HG03060 (cell line): Measurements from ENCODE around the gene NBPF4.
"Not testable (repeated sequence)": the region's sequence is repeated elsewhere in the genome, so short reads cannot be mapped to it uniquely, and the experiment has no call there.

Source experiments
- ATAC-seq: cut with Tn5 transposase; IDR thresholded peaks from one replicate; pipeline ENCODE4 v1.9.1; 2021; ENCODE audit warnings: low read depth, moderate number of reproducible peaks; ENCODE audit not compliant: unreplicated experiment

NBPF4 gene

DNA sequence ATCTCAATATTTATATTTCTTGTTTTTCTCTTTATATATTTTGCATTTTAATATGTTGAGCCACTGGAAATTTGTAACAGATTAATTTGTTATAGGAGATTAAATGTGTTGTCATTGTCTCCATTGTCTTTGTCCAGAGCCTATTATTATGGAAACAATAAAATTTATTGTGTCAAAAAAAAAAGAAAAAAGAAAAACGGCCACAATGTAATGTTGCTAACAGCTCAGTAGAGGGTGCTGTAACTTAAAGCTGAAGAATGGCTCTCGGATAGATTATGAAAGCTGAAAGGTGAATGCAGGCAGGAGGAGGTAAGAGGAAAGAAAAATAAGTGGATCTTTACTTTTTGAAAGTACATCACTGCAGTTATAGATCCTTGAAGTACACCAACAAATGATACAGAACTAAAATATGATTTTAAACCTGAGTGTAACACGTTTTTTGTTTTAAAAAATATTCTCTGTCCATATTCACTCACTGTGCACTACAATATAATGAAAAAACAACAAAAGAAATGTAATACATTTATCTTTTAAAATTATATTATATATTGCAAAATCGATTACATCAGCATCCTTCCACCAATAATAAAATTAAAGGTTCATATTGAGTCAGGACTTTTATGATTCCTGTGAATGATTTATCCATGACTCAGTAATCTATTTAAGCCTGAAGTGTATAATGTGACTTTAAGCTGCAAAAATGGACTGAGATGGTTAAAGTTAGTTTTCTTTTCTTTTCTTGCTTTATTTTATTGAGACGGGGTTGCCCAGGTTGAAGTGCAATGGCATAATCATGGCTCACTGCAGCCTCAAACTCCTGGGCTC, 29.0 kb downstream of the NBPF4 start:
- ATAC-seq, result peak; percentile 74

DNA sequence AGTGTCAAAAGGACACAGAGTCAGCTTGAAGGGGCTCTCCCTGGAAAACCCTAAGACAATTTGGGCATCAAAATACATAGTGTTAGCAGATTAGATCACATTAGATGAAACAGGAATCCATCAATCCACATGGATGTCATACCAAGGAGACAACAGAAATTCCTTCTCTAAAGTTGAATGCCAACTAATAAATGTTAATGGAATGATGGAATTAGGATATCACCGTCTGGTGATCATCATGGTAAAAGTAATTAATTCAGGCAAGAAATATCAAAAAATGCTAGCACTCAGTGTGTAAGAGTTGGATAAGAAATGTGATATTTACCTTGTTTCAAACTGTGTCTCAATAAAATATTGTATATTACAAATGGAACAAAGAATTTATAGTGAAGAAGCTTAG, 32.9 kb downstream of the NBPF4 start:
- no peak for ATAC-seq

DNA sequence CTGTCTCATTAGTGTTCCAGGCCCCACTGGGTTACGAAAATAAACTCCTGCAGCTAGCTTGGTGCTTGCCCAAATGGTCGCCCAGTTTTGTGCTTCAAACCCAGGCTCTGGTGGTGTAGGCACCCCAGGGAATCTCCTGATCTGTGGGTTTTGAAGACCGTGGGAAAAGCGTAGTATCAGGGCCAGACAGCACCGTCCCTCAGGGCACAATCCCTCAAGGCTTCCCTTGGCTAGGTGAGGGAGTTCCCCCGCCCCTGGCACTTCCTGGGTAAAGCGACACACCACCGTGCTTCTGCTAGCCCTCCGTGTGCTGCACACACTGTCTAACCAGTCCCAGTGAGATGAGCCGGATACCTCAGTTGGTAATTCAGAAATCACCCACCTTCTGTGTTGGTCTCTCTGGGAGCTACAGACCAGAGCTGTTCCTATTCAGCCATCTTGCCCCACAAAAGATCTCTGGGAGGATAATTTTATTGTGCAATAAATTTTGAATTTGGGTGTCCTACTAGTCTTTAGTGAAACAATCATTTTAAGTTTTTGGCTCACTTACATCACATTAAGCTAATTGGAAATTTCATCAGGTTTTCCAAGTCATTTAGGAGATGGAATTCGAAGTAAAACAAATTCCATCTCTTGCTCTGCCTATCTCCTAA, 34.3 kb downstream of the NBPF4 start:
- no peak for ATAC-seq

DNA sequence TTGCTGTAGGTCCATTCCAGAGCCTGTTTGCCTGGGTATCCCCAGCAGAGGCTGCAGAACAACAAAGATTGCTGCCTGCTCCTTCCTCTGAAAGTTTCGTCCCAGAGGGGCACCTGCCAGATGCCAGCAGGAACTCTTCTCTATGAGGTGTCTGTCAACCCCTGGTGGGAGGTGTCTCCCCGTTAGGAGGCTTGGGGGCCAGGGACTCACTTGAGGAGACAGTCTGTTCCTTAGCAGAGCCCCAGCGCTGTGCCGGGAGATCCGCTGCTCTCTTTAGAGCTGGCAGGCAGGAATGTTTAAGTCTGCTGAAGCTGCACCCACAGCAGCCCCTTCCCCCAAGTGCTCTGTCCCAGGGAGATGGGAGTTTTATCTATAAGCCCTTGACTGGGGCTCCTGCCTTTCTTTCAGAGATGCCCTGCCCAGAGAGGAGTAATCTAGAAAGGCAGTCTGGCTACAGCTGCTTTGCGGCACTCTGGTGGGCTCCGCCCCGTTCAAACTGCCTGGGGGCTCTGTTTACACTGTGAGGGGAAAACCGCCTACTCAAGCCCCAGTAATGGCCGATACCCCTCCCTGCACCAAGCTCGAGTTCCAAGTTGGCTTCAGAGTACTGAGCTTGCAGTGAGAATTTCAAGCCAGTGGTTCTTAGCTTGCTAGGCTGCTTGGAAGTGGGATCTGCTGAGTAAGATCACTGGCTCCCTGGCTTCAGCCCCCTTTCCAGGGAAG, 35.0 kb downstream of the NBPF4 start:
- no peak for ATAC-seq

DNA sequence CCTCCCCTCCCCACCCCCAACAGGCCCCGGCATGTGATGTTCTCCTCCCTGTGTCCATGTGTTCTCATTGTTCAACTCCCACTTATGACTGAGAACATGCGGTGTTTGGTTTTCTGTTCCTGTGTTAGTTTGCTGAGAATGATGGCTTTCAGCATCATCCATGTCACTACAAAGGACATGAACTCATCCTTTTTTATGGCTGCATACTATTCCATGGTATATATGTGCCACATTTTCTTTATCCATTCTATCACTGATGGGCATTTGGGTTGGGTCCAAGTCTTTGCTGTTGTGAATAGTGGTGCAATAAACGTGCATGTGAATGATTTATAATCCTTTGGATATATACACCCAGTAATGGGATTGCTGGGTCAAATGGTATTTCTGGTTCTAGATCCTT, 40.3 kb downstream of the NBPF4 start:
- not testable (repeated sequence) for ATAC-seq

DNA sequence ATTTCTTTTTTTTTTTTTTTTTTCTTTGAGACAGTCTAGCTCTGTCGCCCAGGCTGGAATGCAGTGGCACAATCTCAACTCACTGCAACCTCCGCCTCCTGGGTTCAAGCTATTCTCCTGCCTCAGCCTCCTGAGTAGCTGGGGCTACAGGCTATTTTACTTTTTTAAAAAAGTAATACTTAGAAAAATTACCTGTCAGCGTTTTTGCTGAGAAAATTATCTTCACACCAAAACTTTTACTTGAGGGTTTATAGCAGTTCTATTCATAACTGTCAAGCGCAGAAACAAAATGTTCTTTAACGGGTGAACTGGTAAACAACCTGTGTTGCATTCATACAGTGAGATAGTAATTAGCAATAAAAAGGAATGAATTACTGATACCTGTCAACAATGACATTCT, 42.2 kb downstream of the NBPF4 start:
- no peak for ATAC-seq

DNA sequence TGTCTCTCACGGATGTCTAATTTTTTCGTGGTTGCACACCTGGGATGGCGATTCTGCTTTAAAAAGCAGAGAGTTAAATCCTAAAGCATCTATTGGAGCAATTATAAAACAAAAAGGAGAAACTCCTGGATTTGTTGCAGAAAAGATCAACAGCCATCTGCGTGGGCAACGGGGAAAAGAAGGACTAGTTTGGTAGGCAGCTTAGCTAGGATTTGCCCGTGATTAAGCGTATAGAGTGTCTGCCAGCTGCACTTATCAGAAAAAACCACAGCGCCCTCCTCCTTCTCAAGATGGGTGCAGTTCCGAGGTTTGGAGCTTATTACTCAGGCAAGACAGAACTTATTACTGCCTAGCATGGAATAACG, 43.2 kb downstream of the NBPF4 start:
- ATAC-seq, result no peak

DNA sequence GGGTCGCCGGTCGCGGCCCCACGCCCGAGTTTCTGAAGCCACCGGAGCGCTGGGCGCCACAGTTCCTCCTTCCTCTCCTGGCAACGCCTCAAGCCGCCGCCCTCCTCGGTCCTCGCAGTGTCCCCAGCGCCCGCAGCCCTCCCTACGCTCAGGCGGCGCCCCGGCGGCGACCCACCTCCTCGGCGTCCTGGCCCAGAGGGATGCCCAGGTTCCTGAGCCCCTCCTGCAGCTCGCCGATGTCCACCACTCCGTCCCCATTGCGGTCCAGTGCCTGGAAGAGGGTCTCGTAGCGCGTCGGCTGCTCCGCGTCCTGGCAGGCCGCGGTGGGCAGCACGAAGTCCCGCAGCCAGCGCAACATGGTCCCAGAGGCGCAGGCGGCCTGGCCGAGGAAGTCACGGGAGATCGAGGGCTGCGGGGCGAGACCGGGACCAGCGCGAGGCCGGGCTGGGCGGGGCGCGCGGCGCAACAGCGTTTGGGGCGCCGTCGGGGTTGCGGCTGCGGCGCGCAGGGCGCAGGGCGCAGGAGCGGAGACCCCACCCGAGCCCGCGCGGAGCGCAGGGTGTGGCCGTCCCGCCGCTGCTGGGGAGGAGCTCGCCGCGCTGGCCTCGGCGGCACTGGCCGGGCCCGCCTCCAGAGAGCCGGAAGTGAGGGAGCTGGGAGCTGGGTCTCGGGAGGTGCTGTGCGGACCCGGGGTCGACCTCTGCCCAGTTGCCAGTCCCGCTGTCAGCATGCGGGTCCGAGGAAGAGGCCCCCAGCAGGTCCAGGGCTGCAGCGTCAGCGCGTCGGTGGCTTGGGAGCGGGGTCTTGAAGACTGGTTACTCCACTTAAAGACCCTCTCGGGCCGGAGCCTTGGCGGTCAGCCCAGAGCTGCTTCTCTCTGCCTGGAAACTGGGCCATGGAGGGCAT, 43.8 kb downstream of the NBPF4 start, which contains the start of gene SLC25A24:
Gene SLC25A24, minus strand, starts transcription at position 563 of the 906 bp plus-strand sequence. Its CDS starts 205 bp downstream, at position 358.
- ATAC-seq, result peak; percentile 52

DNA sequence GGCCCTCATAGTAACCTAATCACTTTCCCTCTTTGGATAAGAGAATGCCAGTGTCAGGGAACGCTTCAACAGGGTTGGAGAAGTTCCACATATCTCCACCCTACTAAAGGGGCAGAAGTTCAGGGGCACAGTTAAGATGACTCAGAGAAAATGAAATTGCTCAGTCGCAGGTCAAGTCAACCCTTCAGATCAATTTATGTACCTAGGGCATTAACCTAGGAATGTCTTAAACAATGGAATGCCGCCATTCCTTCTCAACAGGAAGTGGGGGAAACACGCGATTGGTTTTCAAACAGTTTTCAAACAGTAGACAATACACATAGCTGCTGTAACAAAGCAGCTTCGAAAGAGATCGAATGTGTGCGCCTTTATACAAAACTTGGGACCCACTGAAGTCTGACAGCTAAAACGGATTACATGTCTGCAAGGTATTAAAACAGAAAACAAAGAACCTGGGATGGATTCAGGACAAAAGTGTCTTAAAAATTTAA, 44.6 kb downstream of the NBPF4 start:
- ATAC-seq, result no peak

DNA sequence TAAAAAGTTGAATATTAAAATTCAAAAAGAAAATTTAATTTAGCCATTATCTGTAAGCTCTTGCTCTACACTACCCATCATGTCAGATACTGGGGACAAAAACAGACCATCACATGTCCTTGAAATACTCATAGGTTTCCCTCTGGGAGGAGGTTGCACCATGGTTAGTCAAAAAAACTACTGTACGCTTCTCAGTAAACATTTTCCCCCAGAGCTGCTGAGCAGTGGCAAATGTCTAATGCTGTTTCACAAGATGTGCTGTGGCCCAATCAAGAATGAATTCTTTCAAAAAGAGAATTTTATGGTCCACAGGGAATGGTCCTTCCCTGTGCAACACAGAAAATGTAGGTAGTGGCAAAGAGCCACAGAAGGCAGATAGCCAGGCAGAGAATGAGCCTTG, 49.8 kb downstream of the NBPF4 start:
- ATAC-seq, result no peak

DNA sequence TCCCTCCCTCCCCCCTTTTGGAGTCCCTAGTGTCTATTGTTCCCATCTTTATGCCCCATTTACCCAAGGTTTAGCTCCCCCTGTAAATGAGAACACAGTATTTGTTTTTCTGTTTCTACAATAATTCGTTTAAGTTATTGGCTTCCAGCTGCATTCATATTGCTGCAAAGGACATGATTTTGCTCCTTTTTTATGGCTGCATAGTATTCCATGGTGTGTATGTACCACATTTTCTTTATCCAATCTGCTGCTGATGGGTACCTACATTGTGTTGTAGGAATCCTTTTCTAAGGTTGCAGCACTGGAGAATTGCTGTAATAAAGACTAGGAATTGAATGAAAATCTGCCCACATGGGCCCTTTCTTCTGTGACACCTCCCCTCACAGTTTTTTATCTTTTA, 50.5 kb downstream of the NBPF4 start:
- ATAC-seq, result no peak

DNA sequence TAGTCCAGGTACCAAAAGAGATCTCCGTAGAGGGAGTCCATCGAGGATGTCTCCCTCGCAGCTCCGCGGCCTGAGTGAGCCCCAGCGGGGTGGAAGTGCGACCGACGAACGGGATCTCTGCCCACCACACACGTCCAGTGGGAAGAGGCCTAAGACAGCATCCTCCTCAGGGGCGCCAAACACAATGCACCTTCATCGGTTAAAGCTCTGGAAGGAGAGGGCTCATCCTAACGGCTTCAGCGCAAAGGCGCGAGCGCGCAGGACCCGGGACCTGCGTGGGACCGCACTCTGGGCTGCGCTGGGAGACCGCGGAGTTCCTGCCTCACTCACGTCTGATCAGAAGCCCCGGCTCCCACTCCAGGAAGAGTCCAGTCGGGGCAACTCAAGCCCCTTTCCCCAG, 51.3 kb downstream of the NBPF4 start:
- no peak for ATAC-seq

DNA sequence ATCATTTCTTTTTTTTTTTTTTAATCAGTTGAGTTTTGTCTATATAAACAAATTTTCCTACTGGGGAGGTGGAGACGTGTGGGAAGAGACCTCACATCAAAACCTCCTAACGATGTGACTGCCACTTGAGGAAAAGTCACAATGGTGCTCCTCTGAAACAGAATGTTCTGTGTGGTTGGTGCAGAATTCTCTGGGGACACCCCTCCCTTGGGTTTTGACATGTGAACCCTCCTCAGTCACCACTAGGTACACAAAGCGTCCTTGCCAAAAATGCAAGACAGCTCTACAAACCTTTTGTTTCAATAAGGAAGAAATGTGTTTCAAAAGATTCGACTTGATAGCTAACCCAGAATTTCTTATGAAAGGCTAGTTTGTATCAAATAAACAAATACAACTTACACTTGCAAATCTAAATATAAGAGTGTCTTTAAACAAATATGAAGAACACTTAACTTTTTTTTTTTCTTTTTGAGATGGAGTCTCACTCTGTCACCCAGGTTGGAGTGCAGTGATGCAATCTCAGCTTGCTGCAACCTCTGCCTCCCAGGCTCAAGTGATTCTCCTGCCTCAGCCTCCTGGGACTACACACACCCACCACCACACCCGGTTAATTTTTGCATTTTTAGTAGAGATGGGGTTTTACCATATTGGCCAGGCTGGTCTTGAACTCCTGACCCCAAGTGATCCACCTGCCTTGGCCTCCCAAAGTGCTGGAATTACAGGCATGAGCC, 53.0 kb downstream of the NBPF4 start:
- ATAC-seq, result peak; percentile 60

DNA sequence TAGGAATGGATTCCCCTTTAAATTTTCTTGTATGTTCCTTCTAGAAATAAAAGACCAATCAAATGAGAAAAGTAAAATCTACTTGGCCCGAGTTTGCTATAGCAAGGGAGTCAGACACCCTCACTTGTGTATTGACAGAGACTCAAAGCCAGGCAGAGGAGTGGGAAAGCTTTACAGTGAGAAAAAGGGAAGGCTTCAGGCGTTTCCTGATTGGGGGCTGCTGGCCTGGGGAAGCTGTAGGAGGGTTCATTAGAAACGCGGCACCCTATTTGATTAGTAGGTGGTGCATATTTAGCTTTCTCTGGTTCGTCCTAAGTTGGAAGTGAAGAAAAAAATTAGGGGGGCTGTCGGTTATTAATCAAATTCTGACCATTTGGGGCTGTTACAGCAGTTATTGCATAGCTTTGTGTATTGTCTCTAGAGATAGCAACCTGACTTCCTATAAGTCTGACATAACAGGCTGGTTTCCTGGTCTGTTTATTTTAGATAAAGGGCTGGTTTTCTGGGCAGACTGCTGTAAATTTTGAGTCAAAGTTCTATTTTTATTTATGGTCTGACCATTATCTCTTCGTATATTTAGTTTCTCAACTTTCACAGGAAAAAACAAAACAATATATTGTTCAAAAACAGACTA, 53.8 kb downstream of the NBPF4 start:
- ATAC-seq, result no peak

DNA sequence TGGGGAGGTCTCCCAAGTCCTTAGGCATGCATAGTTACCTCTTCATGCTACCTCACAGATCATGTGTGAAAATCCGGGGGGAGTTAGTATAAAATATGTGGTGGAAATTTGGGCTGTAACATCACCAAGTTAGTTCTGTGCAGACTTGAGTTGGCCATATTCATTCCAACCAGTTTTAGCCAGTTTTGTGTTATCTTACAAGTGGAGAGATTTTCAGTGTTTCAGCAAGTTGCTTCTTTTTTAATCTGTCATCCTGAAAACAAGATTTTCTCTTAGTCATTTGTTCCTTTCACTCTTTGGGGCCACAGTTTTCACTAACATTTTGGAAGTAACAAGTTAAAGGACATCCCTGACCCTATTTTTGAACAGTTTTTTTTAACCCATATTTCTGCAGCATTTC, 55.1 kb downstream of the NBPF4 start:
- ATAC-seq, result no peak

DNA sequence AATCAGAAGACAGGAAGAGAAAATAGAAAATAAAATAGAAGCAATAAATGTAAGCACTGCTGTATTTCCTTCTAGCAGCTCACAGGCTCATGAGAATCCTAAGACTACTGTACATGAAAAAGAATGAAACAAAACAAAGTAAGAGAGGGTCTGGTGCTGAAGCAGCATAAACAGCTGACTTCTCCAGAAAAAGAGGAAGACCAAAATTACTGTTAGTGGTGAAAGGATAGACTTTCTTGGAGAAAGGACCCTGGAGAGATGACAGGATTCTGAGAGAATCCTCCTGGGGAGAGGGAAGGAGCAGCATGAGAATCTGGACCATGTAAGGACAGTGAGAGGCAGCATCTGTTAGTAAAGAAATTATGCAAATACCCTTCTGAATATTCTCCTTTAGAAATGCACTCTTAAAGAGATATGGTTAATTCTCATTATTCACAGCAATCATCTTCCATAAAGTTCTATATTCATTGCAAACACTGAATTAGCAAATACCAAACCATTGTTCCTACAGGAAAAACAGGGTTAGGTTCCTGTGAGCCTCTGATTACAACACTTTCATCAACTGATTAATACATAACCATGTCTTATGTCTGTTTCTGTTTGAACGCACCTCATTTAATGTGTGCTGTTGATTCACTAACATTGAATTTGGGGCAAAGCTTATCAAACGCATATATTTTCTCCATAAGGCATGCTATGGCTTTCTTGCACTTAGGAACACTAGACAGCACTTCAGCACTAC, 60.7 kb downstream of the NBPF4 start:
- no peak for ATAC-seq

DNA sequence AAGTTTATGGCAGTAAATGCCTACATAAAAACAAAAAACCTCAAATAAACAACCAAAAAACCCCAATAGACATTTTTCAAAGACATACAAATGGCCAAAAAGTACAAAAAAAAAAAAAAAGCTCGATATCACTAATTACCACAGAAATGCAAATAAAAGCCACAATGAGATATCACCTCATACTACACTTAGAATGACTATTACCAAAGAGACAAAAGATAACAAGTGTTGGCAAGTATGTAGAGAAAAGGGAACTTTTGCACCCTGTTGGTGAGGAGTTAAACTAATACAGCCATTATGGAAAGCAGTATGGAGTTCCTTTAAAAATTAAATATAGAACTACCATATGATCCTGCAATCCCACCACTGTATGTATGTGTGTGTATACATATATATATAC, 64.9 kb downstream of the NBPF4 start:
- no peak for ATAC-seq
